PFSK-1 (cell line): ENCODE results near the gene ZNRF2.

Experiments
- POLR2AphosphoS5 ChIP-seq: IDR thresholded peaks from 2 replicates; pipeline ENCODE4 v1.6.1; 2012; ENCODE audit warnings: low read depth, mild to moderate bottlenecking, control low read depth, low read length, moderate library complexity
- REST ChIP-seq, 2 experiments: IDR thresholded peaks; 2 replicates each; pipeline versions ENCODE4 v1.6.1 to v1.8.0; 2011 to 2012; ENCODE audit warnings: low read depth in 2 of 2, low read length in 2 of 2, control low read depth in 1 of 2, inconsistent platforms in 1 of 2, mild to moderate bottlenecking in 1 of 2, moderate library complexity in 1 of 2; ENCODE audit not compliant: insufficient read depth in 1 of 2
- SIN3A ChIP-seq: IDR thresholded peaks from 2 replicates; pipeline ENCODE4 v1.6.1; 2012; ENCODE audit warnings: mild to moderate bottlenecking, low read length, moderate library complexity, borderline replicate concordance; ENCODE audit not compliant: insufficient read depth
- TAF1 ChIP-seq: IDR thresholded peaks from 2 replicates; pipeline ENCODE4 v1.6.1; 2012; ENCODE audit warnings: low read length, control low read depth, borderline replicate concordance; ENCODE audit not compliant: insufficient read depth

DNA sequence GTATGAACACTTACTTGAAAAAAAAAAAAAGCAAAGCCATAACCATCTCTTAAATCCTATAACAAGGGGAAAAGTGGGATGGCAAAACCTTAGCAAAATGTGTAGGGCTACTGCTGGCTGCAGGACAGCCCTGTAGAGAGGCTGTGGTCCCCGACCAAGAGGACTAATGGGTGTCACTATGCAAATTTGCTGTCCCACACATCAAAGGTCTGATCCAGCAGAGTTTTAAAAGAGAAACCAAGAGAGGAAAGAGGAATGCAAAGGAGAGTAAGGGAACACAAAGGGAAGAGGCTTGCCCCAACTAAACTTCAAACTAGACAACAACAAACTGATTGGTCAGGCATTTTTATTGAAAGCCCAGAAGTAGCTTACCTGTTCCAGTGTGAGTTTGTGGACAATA is 3.1 kb upstream of the ZNRF2 start:
- no peak for TF ChIP-seq POLR2AphosphoS5
- no peak for TF ChIP-seq TAF1
- TF ChIP-seq SIN3A, result no peak
- no peak for TF ChIP-seq REST (IDR thresholded peaks at IDR 0.05; ENCODE audit: insufficient read depth in 1 of 2, low read depth in 2 of 2, low read length in 2 of 2)
